Stimulated activated CD4-positive, alpha-beta T cell treated with anti-CD3 and anti-CD28 coated beads, Interleukin-1b, Interleukin-23, amount 100 ng/mL, for 24 hours (primary cell): Measurements from ENCODE around the gene PLEKHH1.

Source experiments
- DNase-seq, 4 experiments: peaks; one replicate each; pipeline ENCODE4 v3.0.0-alpha.2; 2020; ENCODE audit warnings: low read depth in 4 of 4, low spot score in 1 of 4

Gene PLEKHH1

DNA sequence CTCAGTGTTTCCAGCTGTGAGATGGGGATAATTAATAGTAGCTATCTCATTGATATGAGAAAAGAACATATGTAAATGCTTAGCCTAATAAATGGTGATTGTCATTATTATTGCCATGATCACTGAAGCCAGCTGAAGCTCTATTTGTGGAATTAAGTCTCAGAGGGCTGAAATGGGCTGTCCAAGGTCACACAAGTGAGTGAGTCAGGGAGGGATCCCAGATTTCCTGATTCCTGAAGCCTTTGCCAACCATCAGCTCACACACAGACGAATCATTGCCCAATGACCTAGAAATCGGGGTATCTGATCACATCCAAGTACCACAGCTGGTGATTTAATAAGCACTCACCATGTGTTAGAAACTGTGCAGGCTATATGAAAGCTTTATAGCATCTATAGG, 23.0 kb upstream of the PLEKHH1 start:
- no peak for DNase-seq

- no peak for DNase-seq
Measured at GRCh38 chr14:67510836-67511235, 22.3 kb upstream of the PLEKHH1 start.

GRCh38 chr14:67512463-67513310, 20.4 kb upstream of the PLEKHH1 start:
- DNase-seq = no peak

GRCh38 chr14:67513631-67514108, 19.4 kb upstream of the PLEKHH1 start:
- DNase-seq = no peak

GRCh38 chr14:67514203-67514607, 18.9 kb upstream of the PLEKHH1 start:
- DNase-seq = no peak

- peak in 2 of 4 experiments; percentile 13 to 29 for DNase-seq
Measured at GRCh38 chr14:67514650-67515385, 18.3 kb upstream of the PLEKHH1 start.

DNA sequence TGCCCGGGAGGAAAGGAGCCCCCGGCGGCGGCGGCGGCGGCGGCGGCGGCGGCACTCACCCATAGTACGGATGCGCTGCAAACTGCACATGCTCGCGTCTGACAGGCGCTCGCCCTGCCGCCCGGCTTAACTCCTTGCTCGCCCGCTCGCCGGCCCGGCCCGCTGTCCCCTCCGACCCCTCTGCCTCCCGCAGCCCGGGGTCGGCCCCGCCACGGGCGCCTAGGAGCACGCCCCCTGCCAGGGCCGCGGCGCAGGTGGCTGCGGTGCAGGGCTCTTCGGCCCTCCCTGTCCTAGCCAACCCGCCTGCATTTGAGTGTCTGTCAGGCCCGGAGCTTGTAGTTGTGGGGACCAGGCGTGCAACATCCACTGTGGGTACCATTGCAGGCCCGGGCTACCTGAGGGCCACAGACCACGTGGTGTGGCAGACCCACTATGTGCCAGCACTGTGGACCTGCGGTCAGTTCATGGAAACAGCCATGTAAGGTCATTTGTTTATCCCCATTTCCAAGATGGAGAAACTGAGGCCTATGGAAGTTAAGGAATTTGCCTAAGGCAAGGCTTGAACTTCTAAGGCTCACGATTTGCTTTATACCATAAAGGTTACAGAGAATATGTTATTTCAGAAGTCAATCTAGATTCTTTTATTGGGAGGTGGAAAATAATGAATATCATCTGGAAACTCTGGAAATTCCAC, 17.6 kb upstream of the PLEKHH1 start:
- peak in 2 of 4 experiments; percentile 9 to 24 for DNase-seq

DNA sequence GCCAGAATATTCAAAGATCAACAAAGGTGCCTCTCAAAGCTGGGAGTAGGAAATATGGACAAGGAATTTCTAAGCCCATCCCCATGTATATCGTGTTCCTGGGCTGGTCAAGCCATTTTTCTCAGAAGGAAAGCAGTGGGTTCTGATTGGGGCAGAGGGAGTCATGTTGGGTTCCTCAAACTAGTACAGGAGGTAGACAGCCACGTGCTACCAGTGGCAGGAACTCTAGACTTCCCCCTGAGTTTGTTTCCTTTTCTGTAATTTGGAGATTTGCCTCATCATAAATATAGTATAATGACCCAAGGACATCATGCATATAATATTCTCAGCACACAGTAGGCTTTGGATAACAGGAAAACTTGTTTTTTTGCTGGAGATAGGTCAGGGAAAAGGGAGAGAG, 16.4 kb upstream of the PLEKHH1 start:
- no peak for DNase-seq

GRCh38 chr14:67517083-67517482, 16.0 kb upstream of the PLEKHH1 start:
- no peak for DNase-seq

GRCh38 chr14:67519406-67519805, 13.7 kb upstream of the PLEKHH1 start:
- no peak for DNase-seq

- DNase-seq = no peak
Measured at GRCh38 chr14:67520482-67520881, 12.6 kb upstream of the PLEKHH1 start.

DNA sequence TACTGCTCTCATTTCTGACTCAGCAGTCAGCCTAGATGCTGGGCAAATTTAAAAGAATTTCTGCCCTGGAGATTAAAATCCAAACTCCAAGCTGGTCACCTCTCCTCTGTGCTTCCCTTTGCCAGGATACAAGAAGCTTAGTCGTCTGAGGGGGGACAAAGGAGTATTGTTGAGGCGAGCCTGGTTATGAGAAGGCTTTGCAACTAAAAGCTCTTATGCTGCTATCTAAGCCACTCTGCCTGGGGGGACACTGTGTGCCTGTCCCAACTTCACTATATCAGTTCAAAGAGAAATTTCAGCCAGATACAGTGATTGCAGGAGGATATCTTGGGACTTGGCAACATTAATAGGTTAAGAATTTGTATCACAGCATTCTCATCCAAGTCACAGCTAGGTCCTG, 10.8 kb upstream of the PLEKHH1 start:
- DNase-seq = no peak

GRCh38 chr14:67523764-67524633, 9.1 kb upstream of the PLEKHH1 start:
- no peak for DNase-seq

- DNase-seq = no peak
Measured at GRCh38 chr14:67524634-67524963, 8.5 kb upstream of the PLEKHH1 start.

DNA sequence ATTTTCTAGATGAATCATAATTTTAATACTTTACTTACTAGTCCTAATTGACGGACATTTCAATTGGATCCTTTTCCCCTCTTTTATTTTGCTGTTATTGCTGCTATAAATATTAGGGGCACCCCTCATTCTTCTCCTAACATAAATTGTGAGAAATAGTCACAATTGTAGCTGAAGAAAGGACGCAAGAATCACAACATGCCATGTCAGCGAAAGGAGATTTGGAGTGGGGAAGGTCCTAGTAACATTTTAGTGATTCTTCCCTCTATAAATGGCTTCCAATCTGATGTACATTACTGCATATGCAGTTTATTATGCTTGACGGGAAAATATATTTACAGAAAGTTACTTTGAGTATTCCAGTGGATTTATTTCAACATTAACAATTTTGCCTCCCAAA, 7.7 kb upstream of the PLEKHH1 start:
- DNase-seq = no peak

DNA sequence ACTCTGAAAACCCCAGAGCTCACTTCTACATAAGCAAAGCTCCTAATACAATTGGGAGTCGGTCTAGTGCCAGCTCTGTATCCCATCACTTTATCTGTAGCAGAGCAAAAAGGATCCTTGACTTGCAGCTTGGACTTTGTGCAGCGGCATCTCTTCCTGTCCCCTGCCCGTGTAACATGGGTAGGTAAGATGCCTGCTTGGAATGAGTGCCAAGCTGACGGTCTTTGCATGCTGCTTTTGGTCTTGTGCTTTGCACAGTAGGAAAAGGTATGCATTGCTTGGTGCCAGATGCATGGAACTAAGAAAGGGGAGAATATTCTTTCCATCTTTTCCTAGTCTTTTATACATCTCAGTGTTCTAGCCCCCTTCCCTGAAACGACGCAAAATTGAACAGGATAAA, 6.9 kb upstream of the PLEKHH1 start:
- DNase-seq = no peak

DNA sequence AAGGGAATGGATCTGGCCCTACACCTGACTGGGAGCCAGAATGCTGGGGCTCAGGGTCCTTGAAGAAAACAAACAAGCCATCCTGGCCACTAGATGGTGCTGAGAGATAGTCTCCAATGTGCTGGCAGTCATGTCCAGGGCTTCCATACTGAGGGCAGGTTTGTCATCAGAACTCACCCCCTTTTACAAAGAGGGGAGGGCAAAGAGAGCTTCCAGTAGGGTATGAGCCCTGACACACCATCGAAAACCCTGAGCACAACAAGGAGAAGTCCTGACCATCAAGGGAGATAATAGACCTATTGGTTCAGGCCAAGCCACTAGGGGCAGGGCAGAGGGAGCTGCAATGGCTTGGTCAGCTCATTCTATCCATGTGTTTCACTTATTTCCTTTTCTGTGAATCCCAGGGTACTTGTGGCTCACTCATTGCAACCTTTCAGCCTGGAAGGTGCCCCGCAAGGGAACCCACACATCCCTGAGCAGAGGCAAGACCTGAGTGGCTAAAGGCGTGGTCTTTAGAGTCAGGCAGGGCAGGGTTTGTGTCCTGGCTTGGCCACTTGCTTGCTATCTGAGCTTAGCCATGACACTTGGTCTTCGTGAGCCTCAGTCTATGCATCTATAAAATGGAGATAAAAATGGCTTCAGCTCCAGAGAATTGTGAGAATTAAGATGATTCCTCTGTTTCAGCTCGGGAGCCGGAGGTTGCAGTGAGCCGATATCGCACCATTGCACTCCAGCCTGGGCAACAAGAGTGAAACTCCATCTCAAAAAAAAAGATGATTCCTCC, 6.2 kb upstream of the PLEKHH1 start:
- peak in 2 of 4 experiments; percentile 21 for DNase-seq

DNA sequence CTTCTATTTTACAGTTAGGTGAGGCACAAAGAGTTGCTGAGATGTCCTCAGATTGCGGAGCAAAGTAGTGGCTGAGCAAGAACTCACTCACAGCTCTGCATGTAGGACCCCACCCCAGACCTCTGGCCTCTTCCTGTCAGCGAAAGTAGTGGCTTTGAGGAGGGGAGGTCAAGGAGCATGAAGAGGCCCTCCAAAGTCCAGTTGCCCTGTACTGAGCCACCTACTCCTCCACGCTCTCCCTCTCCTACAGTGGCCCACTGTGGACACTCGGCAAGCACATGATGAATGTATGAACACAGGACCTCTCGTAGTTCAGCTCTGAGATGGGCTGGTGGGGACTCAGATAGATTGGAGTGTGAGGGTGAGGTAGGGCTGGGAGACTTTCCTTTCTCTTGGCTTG, 5.3 kb upstream of the PLEKHH1 start:
- no peak for DNase-seq

GRCh38 chr14:67528276-67528675, 4.8 kb upstream of the PLEKHH1 start:
- DNase-seq = no peak
